ENCODE results near the gene EEPD1.

DNA sequence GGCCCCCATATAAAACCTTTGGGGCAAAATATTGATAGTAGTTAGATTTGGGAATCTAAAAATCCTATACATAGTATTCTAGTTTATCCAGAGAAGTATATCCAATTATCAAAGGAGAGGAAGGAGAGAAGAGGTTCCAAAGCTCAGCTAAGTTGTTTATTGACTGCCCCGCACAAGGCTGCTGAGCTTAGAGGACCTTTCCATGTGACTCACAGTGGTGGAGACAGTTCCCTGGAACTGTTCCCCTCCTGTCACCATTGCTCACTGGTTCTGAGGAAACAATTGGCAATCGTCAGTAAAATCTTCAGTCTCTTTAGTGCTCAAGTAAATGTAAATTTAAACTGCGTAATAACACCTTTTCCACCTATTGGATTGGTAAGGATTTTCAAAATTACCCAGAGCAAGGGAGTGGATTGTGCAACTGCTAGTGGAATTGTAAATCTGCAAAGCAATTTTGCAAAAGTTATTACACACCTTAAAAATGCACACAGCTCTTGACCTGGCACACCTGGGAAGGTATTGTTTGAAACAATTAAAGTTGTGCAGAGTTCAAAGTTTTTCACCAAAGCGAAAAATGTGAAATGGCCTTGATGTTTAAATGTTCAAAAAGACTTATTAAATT is 63.1 kb downstream of the EEPD1 start:
- TF ChIP-seq CTCF (IDR thresholded peaks at IDR 0.05) (no peak), EZH2phosphoT487 (IDR thresholded peaks at IDR 0.05) (no peak), EZH2 (IDR thresholded peaks at IDR 0.05) (no peak)

All from neural progenitor cell (in vitro differentiated cells).